Esophagus squamous epithelium (tissue), 5 donors: ENCODE data around the gene PRKD1. TPM values are rescaled to one million over a fixed set of nuclear protein-coding genes. Genes with fewer than 3 reads are reported as not detected.

Source experiments
- DNase-seq: peaks from one replicate; lab custom pipeline; 2025; lab: John Stamatoyannopoulos, UW
- H3K27ac ChIP-seq, 4 donors: fragments of 200-600 bp; sonication (generic); one replicate each; pipeline ENCODE4 v1.5.1; 2016 to 2019; ENCODE audit warnings: mild to moderate bottlenecking in 1 of 4
- H3K27me3 ChIP-seq, 4 donors: fragments of 200-600 bp; sonication (generic); 1 replicate in 3 of 4; 2 replicates in 1 of 4; pipeline versions ENCODE4 v1.5.1 to v1.6.0; 2017 to 2021; ENCODE audit warnings: antibody characterized with exemption in 1 of 4
- H3K36me3 ChIP-seq, 3 donors: fragments of 200-600 bp; sonication (generic); one replicate each; pipeline ENCODE4 v1.5.1; 2016 to 2019
- H3K4me1 ChIP-seq, 3 donors: fragments of 200-600 bp; sonication (generic); one replicate each; pipeline ENCODE4 v1.5.1; 2017 to 2019
- H3K4me3 ChIP-seq, 4 donors: fragments of 200-600 bp; sonication (generic); 1 replicate in 3 of 4; 2 replicates in 1 of 4; pipeline ENCODE4 v1.5.1; 2016 to 2019; ENCODE audit warnings: mild to moderate bottlenecking in 2 of 4, moderate library complexity in 1 of 4
- H3K9me3 ChIP-seq, 3 donors: fragments of 200-600 bp; sonication (generic); one replicate each; pipeline ENCODE4 v1.5.1; 2016 to 2019
- POLR2A ChIP-seq, 4 donors: fragments of 450-650 bp; IDR thresholded peaks; one replicate each; pipeline ENCODE4 v1.6.1; 2017; ENCODE audit warnings: antibody characterized with exemption in 4 of 4, mild to moderate bottlenecking in 4 of 4, moderate library complexity in 3 of 4
- WGBS, 2 donors: methylation state at CpG; one replicate each; pipeline ENCODE4 v1.1.5; 2018; 5-methylcytosine and 5-hydroxymethylcytosine counted together
- intact Hi-C: fragments of 100-400 bp; cut with DNase I; formaldehyde crosslinking; loops from one replicate; pipeline ENCODE4 v1.15.0; 2022
- total RNA-seq, 4 donors: library from RNA; depleted of rRNA; stranded (reverse); fragments of >200 nt; gene quantifications; one replicate each; pipeline ENCODE4 v1.1.0, GENCODE V29; 2016
- TF ChIP-seq, protein P1 (sequence below), 6 experiments: fragments of 450-650 bp in 4 of 6; fragments of 200-600 bp in 2 of 6; sonication (generic) in 2 of 6; IDR thresholded peaks; one replicate each; pipeline ENCODE4 v1.5.1; 2016 to 2019; ENCODE audit warnings: antibody characterized with exemption in 6 of 6, mild to moderate bottlenecking in 4 of 6, moderate library complexity in 4 of 6
- donor health status: DM: yes; HTN: yes; CAD: no.

Gene PRKD1
- total RNA-seq, 4 donors from 2014 or later: 0.30 to 10.7 (median 2.2) TPM

DNA sequence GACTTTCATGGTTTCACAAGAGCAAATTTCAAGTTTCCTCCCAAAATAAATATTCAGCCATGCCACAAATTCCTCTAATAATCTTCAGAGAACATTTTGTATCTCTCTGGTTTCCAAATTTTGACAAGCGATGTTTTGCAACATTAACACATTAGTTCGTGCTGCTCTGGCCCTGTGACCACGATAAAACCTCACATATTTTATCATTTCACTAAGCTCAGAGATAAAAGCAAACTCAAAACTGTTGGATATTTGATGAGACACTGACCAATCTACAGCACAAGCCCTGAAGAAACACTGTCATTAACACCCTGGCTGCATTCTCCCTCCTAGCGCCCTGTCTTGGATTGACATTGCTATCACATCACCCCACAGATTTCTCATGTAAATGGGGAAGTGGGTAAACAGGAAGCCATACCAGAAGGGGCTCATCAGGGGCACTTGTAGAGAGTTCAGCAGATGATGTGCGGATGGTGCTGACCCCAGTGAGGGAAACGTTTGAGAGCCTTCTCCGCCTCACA lies 264.3 kb downstream of the PRKD1 start:
- H3K9me3 ChIP-seq: no peaks in the 10 kb centered on the region
- peak overlapping the region in 2 of 4 donors; percentile 14 to 72 for H3K27ac ChIP-seq
- WGBS, 2 donors: 56 to 75% methylated on average over 7 of the region's 7 CpGs
- no peaks in the 10 kb centered on the region for H3K27me3 ChIP-seq
- H3K4me3 ChIP-seq: no peak overlapping the region
- H3K4me1 ChIP-seq: no peaks in the 10 kb centered on the region
- no peaks in the 10 kb centered on the region for H3K36me3 ChIP-seq
- TF ChIP-seq, protein P1, sequence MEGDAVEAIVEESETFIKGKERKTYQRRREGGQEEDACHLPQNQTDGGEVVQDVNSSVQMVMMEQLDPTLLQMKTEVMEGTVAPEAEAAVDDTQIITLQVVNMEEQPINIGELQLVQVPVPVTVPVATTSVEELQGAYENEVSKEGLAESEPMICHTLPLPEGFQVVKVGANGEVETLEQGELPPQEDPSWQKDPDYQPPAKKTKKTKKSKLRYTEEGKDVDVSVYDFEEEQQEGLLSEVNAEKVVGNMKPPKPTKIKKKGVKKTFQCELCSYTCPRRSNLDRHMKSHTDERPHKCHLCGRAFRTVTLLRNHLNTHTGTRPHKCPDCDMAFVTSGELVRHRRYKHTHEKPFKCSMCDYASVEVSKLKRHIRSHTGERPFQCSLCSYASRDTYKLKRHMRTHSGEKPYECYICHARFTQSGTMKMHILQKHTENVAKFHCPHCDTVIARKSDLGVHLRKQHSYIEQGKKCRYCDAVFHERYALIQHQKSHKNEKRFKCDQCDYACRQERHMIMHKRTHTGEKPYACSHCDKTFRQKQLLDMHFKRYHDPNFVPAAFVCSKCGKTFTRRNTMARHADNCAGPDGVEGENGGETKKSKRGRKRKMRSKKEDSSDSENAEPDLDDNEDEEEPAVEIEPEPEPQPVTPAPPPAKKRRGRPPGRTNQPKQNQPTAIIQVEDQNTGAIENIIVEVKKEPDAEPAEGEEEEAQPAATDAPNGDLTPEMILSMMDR (IDR thresholded peaks at IDR 0.05): no peak
- TF ChIP-seq POLR2A (IDR thresholded peaks at IDR 0.05): no peak
- DNase-seq: no peak
- intact Hi-C loops: no loop called here

DNA sequence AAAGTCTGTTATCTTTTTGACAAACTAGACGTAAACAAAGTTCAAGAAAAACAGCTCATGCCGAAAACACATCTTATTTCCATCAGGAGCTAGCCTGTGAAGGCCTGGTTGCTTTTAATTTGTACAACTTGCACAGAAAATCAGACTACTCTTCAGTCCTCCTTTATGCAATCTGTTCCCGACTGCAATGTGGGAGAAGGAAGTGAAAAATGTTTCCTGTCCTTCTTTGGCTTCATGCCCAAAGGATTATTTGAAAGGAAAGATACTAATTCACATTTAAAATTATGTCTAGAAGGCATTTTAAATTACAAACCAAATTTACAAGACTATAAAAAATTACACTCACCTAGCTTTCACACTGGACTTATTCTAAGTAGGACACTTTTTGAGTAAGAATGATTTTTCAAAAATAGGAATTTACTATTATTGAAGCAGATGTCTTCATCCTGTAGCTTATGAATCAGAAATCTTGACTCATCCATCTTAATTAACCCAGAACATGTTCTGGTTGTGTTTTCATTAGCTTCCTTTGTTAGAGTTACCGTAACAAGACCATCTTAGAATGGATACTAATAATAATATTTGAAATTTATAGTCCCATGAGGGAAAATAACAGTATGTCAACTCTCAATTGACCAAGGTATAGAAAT lies 272.6 kb downstream of the PRKD1 start:
- Histone ChIP-seq H3K4me3 (no peak overlapping the region), H3K27me3 (no peaks in the 10 kb centered on the region), H3K4me1 (peaks cover 0 to 6% (median 5%) of the 10 kb centered on the region in 3 donors), H3K36me3 (peaks cover 0 to 3% (median 0%) of the 10 kb centered on the region in 3 donors), H3K27ac (peak overlapping the region in 1 of 4 donors; percentile 20), H3K9me3 (peaks cover 0 to 6% (median 3%) of the 10 kb centered on the region in 3 donors)
- TF ChIP-seq, protein P1 (IDR thresholded peaks at IDR 0.05): no peak
- no peak for TF ChIP-seq POLR2A (IDR thresholded peaks at IDR 0.05)
- DNase-seq: no peak
- WGBS, 2 donors: 46 to 47% methylated on average over 4 of the region's 4 CpGs
- intact Hi-C loops: no loop called here

DNA sequence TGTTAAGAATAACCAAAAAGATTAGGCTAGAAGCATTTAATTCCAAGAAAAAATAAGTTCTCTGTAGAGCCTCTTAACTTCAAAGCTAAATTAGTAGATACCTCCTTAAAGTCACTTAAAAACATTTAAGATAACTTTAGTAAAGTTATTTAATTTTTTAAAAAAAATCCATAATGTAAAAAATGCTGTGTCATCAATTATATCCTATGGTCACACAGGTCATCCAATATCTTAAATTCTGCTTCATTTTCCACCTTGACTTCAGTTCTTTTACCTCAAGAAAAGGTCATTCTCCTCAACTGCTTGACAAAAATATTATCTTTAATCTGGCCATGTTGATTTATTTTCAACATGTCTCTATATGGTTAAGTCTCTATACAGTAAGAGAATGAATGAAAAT lies 274.3 kb downstream of the PRKD1 start:
- no peaks in the 10 kb centered on the region for H3K27me3 ChIP-seq
- DNase-seq: no peak
- no peak overlapping the region for H3K27ac ChIP-seq
- peaks cover 0 to 6% (median 0%) of the 10 kb centered on the region in 3 donors for H3K36me3 ChIP-seq
- H3K9me3 ChIP-seq: peaks cover 0 to 22% (median 17%) of the 10 kb centered on the region in 3 donors
- H3K4me1 ChIP-seq: peaks cover 0 to 6% (median 5%) of the 10 kb centered on the region in 3 donors
- H3K4me3 ChIP-seq: no peak overlapping the region
- intact Hi-C loops: no loop called here
- TF ChIP-seq, protein P1 (IDR thresholded peaks at IDR 0.05): no peak
- no peak for TF ChIP-seq POLR2A (IDR thresholded peaks at IDR 0.05)

DNA sequence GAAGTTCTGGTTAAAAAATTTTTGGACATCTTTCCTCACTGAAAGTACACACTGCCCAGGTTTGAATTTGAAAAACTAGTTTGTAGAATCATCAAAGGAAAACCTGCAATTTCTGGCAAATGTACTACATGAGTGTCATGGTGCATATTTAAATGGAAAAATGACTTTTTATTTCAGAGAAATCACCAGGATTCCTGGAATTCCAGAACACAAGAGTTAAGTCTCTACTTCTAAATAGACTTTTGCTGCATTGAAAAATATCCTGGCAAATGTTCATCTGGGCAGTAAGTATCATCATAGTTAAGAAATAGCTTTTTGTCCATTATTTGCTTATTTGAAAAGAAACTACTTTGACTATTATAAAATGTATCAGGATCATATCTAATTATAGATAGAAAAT lies 275.1 kb downstream of the PRKD1 start:
- H3K9me3 ChIP-seq: peaks cover 0 to 28% (median 19%) of the 10 kb centered on the region in 3 donors
- no peak overlapping the region for H3K4me3 ChIP-seq
- intact Hi-C loops: no loop called here
- TF ChIP-seq, protein P1 (IDR thresholded peaks at IDR 0.05): no peak
- no peak for TF ChIP-seq POLR2A (IDR thresholded peaks at IDR 0.05)
- peaks cover 0 to 6% (median 5%) of the 10 kb centered on the region in 3 donors for H3K4me1 ChIP-seq
- H3K27ac ChIP-seq: no peak overlapping the region
- no peaks in the 10 kb centered on the region for H3K27me3 ChIP-seq
- peaks cover 0 to 6% (median 0%) of the 10 kb centered on the region in 3 donors for H3K36me3 ChIP-seq
- DNase-seq: no peak

DNA sequence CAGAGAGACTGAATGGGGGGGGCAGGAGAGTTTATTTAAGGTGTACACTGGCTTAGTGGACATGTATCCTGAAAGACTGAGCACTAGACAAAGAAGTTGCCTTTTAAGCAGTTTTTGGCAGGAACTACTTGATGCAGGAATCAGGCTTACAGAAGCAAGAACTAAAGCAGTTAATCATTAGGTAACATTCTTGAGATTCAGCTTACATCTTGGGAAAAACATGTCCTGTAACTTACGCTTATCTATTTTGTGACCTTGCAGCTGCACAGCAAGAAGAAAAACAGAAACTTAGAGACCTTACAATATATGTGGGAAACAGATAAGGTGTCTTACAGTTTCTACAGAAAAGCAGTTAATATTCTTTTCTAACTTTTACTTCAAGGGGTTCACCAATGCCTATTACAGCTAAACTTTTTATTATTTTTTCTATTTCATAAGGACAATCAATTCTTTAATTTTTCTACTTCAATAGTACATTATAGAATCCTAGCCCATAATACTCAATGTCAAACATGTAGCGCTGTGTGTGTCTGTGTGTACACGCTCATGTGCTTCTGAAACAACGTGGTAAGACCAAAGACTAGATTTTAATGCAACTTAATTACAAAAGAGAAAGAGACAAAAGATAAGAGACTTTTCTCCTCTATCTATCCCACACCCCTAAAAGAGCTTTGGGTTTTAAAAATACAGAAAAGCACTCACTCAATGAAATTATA lies 276.9 kb downstream of the PRKD1 start:
- WGBS, 2 donors: 83 to 95% methylated on average over 4 of the region's 4 CpGs
- Histone ChIP-seq H3K4me1 (peaks cover 0 to 5% (median under 1%) of the 10 kb centered on the region in 3 donors), H3K36me3 (peaks cover 0 to 6% (median 0%) of the 10 kb centered on the region in 3 donors), H3K27me3 (no peaks in the 10 kb centered on the region), H3K9me3 (peaks cover 0 to 35% (median 19%) of the 10 kb centered on the region in 3 donors), H3K27ac (no peak overlapping the region), H3K4me3 (no peak overlapping the region)
- TF ChIP-seq POLR2A (IDR thresholded peaks at IDR 0.05): no peak
- TF ChIP-seq, protein P1 (IDR thresholded peaks at IDR 0.05): no peak
- intact Hi-C loops: no loop called here
- DNase-seq: no peak
